ENCODE measurements around the gene SMARCC1.
A peak's percentile ranks its signal among the peaks of the same experiment; 100 is the strongest.
"Not testable (repeated sequence)": the region's sequence is repeated elsewhere in the genome, so short reads cannot be mapped to it uniquely, and the experiment has no call there.

SMARCC1 gene

GRCh38 chr3:47781685-47782445 is at the start of gene SMARCC1:
Gene SMARCC1, minus strand, starts transcription at chr3:47781893. Its CDS starts 96 bp downstream, at chr3:47781797.
- peak; percentile 94 for DNase-seq

GRCh38 chr3:47829482-47829881 is 47.8 kb upstream of the SMARCC1 start:
- DNase-seq: not testable (repeated sequence)

- DNase-seq: no peak
Measured at GRCh38 chr3:47825590-47825989, 43.9 kb upstream of the SMARCC1 start.

- DNase-seq: peak; percentile 49
Measured at GRCh38 chr3:47824541-47825473, 43.1 kb upstream of the SMARCC1 start.

GRCh38 chr3:47817609-47818008 is 35.9 kb upstream of the SMARCC1 start:
- DNase-seq: no peak

- DNase-seq: no peak
Measured at GRCh38 chr3:47813551-47814177, 32.0 kb upstream of the SMARCC1 start.

GRCh38 chr3:47804577-47804976 is 22.9 kb upstream of the SMARCC1 start:
- DNase-seq: no peak

- no peak for DNase-seq
Measured at GRCh38 chr3:47803480-47804025, 21.9 kb upstream of the SMARCC1 start.

- DNase-seq: peak; percentile 45
Measured at GRCh38 chr3:47802734-47803479, 21.2 kb upstream of the SMARCC1 start, which contains the start of gene DHX30. Gene DHX30, plus strand, starts transcription at chr3:47803138. Its CDS starts 7,546 bp downstream, at chr3:47810684.

GRCh38 chr3:47799733-47800132 is 18.0 kb upstream of the SMARCC1 start:
- DNase-seq: no peak

- DNase-seq: no peak
Measured at GRCh38 chr3:47794544-47794943, 12.9 kb upstream of the SMARCC1 start.

GRCh38 chr3:47792699-47793098 is 11.0 kb upstream of the SMARCC1 start:
- DNase-seq: no peak

- no peak for DNase-seq
Measured at GRCh38 chr3:47791193-47791855, 9.6 kb upstream of the SMARCC1 start.

- no peak for DNase-seq
Measured at GRCh38 chr3:47783673-47784072, 2.0 kb upstream of the SMARCC1 start.

- no peak for DNase-seq
Measured at GRCh38 chr3:47782446-47783308, 984 bp upstream of the SMARCC1 start.

- peak; percentile 27 for DNase-seq
Measured at GRCh38 chr3:47780741-47781684, 680 bp downstream of the SMARCC1 start.

- no peak for DNase-seq
Measured at GRCh38 chr3:47778746-47779145, 2.9 kb downstream of the SMARCC1 start.

GRCh38 chr3:47772788-47773187 is 8.9 kb downstream of the SMARCC1 start:
- no peak for DNase-seq

GRCh38 chr3:47772047-47772446 is 9.6 kb downstream of the SMARCC1 start:
- no peak for DNase-seq
